DMS 273 treated with DMSO at 0.1 percent for 48 hours (cell line): ENCODE results near the gene B3GALT4.
A peak's percentile ranks its signal among the peaks of the same experiment; 100 is the strongest.

ENCODE experiments used
- DNase-seq: peaks from one replicate; lab custom pipeline; 2025; lab: John Stamatoyannopoulos, UW

Gene B3GALT4

DNA sequence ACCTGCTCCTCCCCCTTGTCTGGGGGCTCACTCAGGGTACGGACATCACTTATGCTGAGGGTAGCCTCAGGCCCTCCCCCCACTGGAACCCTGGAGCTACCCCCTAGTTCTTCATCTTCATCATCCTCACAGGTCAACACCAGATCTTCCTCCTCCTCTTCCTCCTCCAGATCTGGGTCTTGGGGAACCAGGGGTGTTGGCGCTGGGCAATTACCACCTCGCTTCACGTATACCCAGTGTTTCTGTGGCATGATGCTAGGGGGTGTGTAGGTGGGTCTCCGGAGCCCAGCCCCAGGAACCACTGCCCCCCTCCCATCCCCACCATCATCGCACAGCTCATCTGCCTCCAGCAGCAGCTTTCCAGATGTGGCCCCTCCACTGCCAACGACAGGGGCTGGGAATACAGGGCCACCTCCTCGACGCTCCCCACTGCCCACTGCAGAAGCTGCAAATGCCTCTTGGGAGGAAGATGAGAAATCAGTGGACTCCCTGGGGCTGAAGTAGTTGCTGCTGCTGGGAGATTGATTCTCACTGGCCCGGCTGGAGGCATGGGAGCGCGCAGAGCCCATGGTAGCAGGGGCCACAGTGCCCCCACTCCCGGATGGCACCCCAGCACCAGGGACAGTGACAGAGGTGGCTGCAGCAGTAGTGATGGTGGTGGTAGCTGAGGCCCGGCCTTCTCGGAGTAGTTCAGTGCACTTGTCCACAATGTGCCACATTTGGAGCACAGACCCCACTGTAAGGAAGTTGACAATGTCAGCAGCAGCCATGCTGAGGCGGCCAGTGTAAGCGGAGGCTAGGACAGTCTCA, 39.1 kb downstream of the B3GALT4 start:
- DNase-seq: no peak

DNA sequence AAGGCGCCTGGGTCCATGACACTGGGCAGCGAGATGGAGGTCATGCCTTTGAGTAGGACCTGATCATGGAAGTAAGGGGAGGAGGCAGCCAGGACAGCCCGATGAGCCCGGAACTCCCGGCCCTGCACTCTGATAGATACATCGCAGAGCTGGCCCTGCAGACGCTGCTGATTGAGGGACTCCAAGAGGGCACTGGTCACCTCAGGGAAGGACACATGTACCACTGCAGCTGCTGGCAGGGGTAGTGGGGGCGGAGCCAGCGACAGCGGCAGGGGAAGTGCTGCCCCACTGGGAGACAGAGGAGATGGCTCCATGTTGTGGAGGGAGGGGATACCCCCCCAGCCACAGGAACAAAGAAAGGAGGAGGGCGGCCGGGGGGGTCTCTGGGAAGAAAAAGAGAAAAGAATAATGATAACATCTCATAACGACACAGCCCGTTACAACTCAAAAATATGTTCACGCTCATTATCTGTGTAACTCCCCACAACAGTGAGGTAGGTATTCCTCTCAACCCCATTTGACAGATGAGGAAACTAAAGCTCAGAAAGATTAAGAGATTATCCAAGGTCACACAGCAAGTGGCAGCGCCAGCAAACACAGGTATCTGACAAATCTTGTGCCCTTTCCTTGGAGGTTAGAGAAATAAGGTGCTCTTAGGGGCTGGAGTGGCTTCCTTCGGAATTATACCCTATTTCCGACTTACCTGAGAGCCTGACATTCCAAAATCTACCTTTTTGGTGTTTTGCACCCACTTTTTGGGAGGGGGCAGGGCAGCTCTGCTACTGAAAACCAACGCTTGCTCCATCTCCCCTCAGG, 39.9 kb downstream of the B3GALT4 start:
- DNase-seq: no peak

DNA sequence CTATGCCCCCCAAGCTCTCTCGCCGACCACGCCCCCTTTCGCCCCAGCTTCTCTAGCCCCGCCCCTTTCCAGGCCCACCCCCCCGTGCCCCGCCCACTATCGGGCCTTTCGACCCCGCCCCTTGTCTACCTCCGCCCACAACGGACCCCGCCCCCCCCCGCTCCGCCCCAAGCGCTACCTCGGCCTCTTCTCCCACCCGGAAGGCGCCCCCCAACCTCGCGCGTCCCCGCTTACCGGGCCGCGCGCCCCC, 40.4 kb downstream of the B3GALT4 start:
- DNase-seq: no peak

DNA sequence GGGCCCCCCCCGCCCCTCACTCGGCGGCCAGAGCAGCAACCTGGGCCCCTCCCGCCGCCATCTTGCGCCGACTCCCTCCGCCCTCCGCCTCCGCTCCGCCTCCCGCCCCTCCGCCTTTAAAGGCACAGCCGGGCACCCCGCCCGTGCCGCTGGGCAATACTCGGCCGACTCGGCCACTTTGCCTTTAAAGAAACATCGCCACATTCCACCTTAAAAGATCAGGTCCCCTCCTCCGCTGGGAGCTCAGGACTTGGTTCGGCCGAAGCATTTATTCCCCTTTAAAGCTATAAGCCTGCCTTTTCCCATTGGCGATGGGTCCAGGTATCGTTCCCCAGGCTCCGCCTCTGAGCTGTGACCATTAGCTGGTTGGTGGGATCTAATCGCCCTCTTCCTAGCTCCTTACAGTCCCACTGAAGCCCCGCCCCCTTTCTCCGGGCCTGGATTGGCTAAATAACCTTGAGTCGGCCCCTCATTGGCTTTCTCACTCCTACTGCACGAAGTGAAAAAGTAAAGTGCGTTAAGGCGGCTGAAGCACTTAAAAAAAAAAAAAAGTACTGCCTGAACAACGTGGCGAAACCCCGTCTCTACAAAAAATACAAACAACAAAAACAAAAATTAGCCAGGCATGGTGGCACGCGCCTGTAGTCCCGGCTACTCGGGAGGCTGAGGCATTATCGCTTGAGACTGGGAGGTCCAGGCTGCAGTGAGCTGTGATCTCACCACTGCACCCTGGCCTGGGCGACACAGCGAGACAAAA, 40.9 kb downstream of the B3GALT4 start, which contains the start of gene ZBTB22:
ZBTB22 (minus strand) TSS at position 76 of the 757 bp plus-strand sequence. CDS start 828 bp downstream, outside the sequence.
- peak; percentile 97 for DNase-seq

DNA sequence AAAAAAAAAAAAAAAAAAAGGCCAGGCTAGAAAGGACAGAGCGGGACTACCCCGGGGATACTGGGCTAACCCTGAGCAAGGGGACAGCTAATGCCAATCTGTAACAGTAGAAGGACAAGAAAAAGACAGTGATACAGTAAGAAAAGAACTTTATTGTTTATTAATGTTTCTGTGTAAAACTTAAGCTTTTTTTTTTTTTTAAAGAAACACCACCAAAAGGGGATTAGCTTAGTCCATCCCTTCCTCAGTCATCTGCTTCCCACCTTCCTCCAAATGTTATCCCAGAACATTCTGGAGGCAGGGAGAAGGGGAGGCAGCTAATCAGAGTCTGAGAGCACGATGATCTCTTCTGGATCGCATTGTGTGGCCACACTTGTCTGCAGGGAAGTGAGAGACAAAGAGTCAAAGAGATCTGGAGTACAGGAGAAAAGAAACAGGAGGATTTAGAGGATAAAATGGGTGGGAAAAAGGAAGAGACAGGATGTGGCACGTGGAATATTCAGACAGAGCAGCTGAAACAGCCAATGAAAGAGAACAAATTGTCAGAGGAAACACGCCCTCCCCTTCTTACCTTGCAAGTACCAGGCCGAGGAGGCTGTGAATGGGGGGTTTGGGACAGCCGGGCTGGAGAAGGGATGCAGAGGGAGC, 41.6 kb downstream of the B3GALT4 start:
- no peak for DNase-seq

DNA sequence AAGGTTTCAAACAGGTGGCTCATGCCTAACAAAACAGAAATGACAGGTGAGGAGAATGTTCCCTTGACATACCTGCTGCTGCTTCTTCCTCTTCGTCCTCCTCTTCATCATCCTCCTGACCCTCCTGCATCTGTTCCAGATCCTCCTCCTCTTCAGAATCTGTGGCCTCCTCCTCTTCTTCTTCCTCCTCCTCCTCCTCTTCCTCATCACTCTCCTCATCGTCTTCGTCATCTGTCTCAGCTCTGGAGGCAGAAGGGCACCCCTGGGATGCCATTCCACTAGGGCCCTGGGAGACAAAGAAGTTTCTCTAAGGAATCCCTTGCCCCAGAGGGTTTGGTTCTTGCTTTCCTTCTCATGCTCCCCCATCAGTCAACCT, 43.0 kb downstream of the B3GALT4 start:
- DNase-seq: no peak

DNA sequence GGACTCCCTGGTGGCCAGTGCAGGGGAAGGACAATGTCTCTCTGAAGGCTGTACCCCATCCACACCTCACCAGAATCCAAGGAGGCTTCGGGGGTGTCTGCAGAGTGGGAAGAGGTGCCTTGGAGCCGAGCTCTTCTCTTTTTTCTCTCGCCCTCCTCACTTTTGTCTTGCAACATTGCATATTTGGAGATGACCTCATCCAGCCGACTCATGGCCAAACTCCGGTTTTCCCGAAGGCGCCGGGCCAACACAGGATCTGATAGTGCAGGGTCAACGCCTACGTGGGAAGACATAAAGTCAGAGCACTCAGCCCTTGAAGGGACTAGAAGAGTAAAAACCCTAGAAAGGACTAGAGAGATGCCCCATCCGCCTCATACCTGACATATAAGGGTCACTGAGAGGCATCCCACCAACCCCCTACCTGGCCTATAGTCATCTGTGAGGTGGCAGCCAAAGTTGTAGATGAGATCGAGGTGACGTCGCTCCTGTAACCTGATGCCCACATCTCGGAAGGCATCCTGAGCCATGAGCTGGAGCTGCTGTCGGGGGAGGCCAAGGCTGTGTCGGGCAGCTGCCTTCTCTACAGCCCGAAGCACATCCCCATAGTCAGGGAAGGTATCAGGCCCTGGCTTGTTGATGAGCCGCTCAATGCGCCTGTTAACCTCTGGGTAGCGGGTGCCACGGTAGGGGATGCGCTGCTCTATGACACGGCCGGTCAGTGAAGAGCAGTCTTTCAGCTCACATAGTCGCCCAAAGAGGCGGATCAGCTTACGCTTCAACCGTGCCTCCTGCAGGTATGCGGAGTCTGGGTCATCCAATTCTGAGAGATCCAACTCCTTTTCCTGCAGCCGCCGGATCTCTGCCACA, 43.6 kb downstream of the B3GALT4 start:
- no peak for DNase-seq

DNA sequence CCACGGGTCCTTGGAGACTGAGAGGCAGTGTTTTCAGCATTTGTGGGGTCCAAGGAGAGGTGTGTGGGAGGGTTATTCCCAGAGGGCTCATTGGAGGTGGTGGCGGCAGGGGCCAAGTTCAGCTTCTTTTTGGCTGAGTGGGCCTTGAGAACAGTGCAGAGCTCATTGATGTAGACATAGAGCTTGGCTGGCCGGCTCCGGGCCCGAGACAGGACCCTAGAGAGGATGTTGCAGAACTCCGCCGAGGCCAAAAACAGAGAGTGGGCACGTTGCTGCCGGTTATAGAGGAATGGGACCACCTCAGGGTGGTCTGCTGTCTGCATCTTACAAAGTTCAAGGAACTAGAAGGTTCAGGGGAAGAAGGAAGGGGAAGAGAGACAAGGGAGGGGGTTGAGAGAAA, 44.3 kb downstream of the B3GALT4 start:
- no peak for DNase-seq

DNA sequence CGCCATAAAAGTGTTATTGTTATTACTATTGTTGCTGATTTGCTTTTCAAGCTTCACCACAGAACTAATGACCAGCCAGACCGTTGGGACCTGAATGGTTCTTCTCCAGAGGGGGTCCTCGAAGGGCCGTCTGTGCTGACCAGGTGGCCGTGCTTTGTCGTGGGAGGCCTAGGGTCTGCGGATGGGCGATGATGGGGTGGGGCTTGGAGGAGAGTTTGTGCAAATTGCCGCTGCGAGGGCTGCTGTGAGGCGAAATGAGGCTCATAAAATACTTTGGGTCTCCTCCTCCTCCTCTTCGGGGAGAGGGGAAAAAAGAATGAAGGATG, 46.7 kb downstream of the B3GALT4 start:
- no peak for DNase-seq

DNA sequence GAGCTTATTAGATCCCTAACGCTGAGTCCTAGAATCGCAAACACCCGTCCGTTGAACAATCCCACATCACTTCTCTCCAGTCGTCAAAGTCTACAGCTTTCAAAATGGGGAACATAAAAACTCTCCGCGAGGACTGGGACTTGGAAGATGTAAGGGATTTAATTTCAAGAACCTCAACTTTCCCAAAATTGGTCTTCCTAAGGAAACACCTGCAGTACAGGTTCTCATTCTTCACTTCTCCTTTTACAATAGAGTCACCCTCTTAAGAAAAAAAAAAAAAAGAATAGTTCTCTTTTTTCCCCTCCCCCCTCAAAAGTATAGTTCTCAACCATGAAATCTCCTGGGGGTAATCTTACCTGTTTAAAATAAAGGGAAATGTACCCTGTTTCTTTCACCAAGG, 47.2 kb downstream of the B3GALT4 start:
- DNase-seq: no peak
